Frontal cortex (tissue), 4 donors: ENCODE results near the gene ARMC8. TPM values are rescaled to one million over a fixed set of nuclear protein-coding genes. Genes with fewer than 3 reads are reported as not detected.

Experiments used
- DNase-seq, 2 donors: peaks; one replicate each; pipeline ENCODE4 v3.0.0; 2012; ENCODE audit warnings: low spot score in 2 of 2
- FAIRE-seq: peaks from 2 replicates; lab custom pipeline; 2012; peaks lifted over from hg19 to GRCh38; lab: Jason Lieb, UNC
- total RNA-seq: library from RNA; depleted of rRNA; stranded (reverse); fragments of >200 nt; gene quantifications from one replicate; pipeline ENCODE4 v1.2.3, GENCODE V29; 2014
- donor health status: control.
- donor health status: control.
- donor health status: control.

Gene ARMC8
- total RNA-seq, 1 donor from 2014 or later: 104 TPM

DNA sequence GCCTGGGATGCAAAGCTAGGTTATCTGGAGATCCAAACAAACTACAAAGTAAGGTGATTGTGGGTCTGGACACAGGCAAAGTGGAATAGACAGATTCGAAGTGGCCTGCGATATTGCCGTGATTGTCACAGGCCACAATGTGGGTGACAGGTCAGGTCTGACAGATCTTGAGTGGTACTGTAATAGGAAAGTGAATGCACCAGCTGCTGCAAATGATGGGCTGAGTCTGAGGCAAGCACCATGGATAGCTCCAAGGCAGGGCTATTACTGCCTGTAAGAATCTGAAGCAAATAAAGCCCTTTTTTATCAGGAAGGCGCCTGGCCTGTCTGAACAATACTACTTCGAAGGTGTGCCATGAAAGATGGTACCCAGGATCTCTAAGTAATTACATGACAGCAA, 10.0 kb downstream of the ARMC8 start:
- FAIRE-seq (no peak), DNase-seq (no peak)

DNA sequence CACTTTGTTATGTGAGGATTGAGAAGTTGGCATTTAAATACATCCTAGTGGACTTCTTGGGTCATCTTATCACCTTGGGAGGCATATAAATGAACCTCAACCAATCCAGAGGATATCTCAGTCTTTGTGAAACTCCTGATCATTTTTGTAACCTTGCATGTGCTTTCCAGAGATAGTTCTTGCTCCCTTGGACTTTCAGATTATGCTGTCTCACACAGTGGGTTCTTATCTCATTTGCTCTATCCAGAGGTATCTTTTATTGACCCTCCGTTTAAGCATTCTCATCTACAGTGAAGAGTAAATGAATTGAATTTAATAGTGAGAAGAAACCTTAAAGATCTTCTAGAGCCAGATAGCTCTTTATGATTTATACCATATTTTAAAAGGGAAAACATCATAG, 10.4 kb downstream of the ARMC8 start:
- FAIRE-seq (no peak), DNase-seq (no peak)

DNA sequence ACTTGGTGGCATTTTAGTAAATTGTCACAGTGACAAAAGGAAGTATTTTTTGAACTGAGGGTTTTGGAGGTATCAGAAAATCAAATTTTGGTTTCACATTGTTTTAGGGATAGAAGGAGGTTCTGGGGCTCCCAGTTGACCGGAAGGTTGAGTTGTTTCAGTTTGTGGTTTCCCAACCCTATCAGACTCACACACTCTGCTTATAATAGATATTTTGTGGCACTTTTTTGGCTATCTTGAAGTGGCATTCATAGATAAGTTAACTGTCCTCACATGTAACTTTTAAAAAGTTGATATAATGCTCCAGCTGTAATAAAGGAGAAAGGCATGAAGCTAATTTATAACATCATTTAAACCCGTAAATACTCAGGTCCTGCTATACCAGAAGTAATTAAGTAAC, 12.8 kb downstream of the ARMC8 start:
- FAIRE-seq: no peak
- no peak for DNase-seq

DNA sequence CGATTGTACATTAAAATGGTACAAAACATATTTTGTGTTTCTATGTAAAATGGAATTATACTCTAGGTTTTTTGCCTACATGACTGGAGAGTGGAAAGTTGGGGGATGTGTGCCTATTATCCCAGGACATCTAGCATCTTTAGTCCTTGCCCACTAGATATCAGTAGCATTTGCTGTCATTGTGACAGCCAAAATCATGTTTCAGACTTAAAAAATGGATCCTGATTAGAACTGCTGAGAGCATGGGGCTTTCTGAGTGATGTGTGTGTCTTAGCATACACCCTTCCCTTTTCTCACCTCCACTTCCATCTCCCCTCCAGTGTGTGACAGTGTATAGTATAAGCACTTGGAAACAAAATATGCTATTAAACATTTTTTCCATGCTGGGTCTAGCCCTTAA, 13.3 kb downstream of the ARMC8 start:
- FAIRE-seq: no peak
- no peak for DNase-seq

DNA sequence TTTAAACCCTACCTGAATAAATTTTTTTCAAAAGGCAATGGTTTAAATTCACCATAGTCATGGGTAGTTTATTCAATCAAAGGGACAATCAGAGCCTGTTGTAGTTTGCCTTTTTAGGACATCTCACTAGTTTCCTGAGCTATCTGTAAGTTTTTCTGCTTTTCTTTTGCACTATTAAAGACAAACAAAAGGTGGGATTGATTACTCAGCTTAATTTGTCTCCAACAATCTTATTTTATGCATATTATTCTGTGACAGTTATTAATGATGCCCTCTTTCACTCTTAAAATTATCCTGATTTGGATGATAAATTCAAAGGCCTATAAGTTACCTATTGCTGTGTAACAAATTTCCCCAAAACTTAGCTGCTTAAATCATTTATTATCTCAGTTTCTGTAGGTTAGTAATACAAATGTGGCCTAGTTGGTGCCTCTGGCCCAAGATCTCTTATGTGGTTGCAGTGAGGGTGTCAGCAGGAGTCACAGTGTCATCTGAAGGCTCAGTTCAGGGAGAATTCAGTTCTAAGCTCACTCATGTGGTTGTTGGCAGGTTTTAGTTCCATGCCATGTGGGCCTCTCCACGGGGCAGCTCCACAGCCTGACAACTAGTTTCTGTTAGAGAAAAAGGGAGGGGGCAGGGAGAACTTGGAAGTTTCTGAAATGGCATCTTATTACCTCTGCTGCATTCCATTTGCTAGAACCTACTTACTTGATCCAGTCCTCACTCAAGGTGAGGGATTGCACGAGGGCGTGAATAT, 16.0 kb downstream of the ARMC8 start:
- DNase-seq (no peak), FAIRE-seq (no peak)

DNA sequence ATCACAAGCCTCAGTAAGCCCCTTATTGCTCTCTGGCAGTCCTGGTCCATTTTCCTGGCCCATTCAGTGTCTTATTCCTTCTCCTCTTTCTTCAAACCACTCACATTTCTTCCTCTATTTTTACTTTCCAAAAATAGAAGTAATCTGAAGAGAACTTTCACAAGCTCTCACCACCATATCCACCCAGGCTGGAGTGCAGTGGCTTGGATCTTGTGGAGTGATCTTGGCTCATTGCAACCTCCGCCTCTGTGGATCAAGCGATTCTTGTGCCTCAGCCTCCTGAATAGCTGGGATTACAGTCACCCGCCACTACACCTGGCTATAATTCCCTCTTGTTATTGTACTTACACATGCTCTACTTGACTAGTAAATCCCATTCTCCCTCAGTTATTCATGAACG, 16.8 kb downstream of the ARMC8 start:
- DNase-seq (no peak), FAIRE-seq (no peak)

DNA sequence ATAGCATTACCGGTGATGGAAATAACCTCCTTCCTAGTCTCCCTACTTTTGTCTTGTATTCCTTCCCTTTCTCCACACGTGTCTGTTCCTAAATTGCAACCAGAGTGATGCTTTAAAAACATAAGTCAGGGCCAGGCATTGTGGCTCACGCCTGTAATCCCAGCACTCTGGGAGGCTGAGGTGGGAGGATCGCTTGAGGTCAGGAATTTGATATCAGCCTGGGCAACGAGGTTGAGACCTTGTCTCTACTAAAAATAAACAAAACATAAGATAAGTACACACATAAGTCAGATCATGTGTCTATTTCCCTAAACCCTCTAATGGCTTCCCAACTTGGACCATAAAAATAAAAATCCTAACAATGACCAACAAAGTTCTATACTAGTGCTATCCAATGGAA, 18.4 kb downstream of the ARMC8 start:
- DNase-seq: no peak
- FAIRE-seq: no peak

DNA sequence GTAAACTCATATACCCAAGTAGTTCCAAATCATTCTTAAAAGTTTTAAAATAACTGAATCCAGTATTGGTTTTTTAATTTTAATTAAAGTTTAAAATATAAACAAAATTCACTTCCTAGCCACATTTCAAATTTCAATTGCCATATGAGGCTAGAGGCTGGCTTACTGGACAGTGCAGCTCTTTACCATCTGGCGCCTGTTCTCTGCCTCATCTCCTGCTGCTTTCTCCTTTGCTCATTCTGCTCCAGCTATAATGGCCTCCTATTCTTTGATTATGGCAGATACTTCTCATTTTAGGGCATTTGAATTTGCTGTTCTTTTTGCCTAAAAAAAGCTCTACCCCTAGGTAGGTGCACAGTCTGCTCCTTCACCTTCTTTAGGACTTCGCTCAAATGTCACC, 19.1 kb downstream of the ARMC8 start:
- DNase-seq (no peak), FAIRE-seq (no peak)

DNA sequence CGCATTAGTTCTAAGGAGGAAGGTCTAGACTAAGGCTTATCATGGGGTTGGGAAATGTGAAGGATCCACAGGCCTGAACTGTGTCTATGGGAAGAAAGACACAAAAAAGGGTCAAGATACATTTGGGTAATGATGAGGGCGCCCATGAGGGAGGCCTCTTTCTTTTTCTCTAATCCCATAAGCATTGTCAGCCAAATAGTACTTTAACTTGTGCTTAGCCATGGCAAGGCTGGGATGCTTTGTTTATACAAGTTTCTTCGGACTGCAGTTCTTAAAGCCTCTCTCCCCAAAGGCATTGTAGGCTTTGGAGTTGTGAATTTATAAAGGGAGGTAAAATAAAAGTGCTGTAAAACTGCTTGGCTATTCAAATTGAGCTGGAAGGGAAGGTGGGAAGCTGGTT, 23.4 kb downstream of the ARMC8 start:
- DNase-seq (no peak), FAIRE-seq (no peak)

DNA sequence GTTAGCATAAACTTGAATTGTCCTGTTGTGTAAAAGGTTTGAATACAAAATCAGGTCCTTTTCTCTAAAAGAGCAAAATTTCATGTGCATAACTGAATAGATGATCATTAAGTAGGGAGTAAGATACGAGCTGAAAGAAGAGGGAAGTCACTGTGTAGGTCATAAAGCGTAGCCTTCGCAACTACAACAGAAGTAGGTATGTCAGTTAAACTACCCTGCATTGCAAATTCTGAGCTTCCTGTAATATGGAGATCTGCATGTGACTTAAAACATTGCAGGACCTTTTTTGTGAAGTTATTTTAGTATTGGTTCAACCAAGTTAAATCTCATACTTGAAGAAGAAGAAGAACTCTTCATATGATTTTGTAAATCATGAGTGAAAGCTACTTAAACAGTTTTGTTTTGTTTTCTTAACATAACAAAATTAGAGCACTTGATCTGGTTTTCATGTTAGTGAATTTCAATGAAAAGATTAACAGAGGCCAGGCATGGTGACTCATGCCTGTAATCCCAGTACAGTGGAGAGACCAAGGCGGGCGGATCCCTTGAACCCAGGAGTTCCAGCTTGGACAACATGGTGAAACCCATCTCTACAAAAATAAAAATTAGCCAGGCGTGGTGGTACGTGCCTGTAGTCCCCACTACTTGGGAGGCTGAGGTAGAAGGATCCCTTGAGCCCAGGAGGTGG, 26.4 kb downstream of the ARMC8 start:
- no peak for DNase-seq
- FAIRE-seq: no peak

DNA sequence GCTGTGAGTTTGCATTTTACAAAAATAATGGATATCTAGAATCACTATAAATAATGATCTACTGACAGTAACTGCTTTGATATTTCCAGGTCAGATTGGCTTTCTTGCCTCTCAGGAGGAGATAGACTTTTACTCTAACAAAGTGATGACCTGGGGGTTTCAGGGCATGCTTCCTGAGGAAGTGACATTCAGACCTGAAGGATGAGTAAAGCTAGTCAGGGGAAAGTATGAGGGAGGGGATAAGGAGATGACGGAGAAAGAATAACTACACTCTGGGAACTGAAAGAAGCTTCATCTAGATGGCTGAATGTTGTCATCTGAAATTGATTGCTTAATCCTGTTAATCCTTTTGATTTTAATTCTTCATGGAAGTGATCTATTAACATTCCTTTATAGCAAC, 32.2 kb downstream of the ARMC8 start:
- DNase-seq (no peak), FAIRE-seq (no peak)

DNA sequence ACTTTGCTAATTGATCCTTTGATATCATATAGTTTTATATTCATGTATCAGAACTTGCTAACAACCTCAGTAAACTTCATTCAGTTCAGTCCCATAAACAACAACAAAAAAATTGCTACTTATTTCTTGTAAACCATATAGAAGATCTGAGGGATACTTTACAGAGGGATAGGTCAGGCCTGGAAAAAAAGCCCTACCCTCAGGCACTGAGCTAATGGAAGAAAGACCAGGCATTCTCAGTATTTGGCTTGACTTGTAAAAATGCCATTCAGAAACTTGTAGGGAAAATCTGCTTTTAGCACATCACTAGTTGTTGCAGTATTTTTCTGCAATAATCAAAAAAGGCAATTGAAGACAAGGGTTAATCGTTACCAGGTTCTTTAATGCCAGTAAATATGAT, 33.1 kb downstream of the ARMC8 start:
- FAIRE-seq (no peak), DNase-seq (no peak)

DNA sequence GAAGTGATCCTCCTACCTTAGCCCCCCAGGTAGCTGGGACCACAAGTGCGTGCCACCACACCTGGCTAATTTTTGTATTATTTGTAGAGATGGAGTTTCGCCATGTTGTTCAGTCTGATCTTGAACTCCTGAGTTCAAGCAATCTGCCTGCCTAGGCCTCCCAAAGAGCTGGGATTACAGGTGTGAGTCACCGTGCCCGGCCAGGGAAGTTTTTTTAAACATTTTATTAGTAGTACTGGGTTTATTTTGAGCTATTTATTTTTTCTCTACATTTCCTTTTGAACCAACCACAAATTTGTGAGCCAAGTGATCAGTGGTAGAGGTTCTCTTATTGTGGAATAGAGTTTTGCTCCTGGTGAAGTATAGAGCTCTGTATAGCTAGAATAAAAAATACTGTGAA, 33.7 kb downstream of the ARMC8 start:
- FAIRE-seq: no peak
- no peak for DNase-seq

DNA sequence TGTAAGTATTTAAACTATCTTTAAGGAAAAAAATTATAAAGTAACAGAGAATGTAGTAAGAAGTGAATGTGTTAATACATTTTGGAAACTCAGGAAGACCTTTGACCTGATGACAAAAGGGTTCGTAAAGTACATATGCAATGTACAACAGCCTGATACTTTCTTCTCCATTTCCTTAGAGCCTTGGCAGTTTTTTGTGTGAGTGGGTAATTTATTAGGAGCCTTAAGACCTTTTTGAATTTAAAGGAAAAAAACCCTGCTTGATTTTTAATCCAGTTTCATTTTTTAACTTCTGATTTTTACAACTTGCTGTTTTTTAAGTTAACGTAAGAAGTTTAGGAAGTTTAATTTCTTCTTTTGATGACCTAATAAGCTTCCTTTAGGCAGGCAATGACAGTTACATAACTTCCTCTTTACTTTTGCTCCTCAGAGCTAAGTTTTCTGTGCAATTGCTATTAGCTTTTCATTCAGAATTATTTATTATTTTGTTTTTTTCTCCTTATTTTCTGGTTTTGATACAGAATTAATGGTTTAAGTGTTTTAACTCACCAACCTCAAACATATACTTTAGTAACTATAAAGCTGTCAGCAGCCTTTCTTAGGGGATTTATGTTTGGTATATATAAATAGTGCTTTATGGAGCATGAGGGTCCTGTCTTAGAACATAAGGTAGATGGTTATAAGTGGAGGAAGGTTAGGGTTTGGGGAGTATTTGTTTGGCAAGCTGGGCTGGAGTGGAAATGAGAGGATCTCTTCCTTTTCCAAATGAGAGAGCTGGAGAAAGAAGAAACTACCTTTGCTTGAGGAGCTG, 35.2 kb downstream of the ARMC8 start:
- peak; percentile 70 for FAIRE-seq
- no peak for DNase-seq

DNA sequence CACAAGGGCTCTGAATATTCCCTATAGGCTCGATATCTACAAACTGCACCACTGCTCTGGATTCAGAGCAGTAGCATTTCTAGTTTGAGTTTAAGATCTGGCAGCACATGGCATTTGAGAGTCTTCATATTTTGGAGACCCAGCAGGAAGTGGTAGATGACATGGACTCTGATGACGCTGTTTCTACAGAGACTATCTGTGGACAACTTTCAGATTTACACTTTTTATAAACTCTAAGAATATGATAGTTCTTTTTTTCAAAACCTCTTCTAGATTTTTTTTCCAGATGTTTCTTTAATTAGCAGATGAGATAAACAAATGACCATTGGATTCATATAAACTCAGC, 35.8 kb downstream of the ARMC8 start:
- FAIRE-seq (no peak), DNase-seq (no peak)

DNA sequence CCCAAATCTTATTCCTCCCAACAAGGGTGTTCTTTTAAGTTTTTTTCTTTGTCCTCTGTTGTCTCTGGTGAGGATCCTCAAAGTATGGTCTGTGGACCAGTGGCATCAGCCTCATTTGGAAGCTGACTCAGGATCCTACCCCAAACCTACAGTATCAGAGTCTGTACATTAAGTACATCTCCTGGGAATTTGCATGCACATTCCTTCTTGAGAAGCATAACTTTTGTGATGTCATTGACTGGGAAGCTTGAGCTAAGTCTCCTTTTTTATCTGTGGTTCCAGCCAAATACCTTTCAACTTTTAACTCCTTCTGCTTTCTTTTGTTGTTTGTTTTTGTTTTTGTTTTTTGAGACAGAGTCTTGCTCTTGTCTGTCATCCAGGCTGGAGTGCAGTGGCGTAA, 40.5 kb downstream of the ARMC8 start:
- FAIRE-seq (no peak), DNase-seq (no peak)

DNA sequence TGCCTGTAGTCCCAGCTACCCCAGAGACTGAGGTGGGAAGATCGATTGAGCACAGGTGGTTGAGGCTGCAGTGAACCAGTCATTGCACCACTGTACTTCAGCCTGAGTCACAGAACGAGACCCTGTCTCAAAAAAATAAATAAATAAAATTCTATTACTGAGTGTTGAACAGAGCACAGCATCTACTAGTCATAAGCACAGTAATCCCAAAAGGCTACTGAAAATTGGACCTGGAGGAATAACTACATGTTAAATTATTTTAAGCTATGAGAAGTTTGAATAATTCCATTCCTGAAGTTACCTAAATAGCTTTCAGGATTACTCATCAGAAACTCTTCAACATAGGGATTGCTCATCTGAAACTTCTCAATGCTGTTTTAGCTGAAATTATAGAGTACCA, 43.4 kb downstream of the ARMC8 start:
- FAIRE-seq (no peak), DNase-seq (no peak)

DNA sequence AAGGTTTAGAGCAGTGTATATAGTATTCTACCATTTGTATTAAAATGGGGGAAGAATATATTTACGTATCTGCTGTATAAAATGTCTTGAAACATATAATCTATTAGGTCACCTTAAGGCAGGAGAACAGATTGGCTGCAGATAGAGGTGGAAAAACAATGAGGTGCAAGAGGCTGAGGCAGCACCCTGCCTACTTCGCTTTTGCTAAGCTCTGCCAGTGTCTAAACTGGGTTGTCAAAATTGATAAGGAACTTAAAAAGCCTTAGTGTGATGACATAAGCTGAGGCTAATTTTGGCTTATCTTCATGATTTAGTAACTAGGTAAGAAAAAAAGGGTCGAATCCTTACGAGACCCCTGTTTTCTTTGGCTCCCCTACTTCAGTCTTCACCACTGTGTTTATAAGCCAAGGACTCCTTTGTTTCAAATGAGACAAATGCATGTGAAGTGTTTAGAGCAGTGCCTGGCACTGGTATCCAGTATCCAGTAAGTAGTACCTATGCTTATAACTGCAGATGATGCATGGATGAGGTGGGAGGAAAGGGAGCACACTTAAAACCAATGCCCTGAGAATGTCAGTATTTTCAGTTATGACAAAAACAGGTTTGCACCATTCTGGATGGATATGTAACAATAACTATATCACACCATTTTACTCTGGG, 45.7 kb downstream of the ARMC8 start:
- DNase-seq (no peak), FAIRE-seq (no peak)

DNA sequence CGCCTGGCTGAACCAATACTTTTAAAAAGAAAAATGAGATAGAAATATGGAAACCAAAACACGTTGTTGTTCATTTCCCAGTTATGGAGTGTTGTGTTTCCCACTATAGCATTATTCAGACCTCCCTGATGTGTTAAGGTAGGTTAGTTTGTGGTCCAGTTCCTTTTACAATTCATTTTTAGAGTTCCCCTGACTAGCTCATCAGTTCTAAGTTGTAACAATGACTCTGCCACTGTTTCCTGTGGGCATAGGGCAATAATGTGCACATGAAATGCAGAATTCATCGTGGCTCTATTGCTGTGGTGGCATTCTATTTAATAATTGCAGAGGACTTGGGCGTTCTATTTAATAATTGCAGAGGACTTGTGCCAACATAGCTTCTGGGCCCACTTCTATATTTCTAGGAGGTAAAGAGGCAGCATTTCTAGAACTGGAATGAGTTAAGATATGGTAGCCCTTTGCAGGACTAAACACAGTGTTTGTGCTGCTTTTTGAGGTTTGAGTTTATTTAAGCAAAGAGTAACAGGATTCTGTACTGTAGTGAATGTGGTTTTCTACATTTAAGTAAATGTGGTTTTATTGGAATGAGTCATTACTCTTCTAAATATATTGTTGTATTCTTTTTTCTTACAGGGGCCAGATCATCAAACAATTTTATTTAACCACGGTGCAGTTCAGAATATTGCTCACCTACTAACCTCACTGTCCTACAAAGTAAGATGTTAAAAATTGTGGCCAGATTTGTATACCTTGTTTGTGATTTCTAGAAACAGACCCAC, 47.5 kb downstream of the ARMC8 start:
- DNase-seq: no peak
- FAIRE-seq: no peak

DNA sequence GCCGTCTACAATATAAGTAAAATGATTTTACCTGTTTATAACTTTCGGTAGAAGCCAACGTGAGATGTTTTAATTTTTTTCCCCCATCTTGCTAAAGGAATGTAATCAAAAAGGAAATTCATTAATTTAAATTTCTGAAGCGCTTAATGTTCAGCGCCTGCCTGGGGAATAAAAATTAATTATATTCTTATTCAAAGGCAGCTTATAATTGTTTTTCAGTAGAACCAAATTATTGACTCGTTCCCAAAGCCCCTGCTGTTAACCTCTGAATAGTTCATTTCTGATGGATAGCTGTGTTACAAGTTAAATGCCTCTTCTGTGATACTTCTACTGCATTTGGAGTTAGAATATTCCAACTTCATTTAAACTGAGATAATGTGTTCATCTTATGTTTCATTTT, 51.6 kb downstream of the ARMC8 start:
- DNase-seq (no peak), FAIRE-seq (no peak)
